ENCODE results near the gene ZBTB11. TPM values are rescaled to one million over a fixed set of nuclear protein-coding genes. Genes with fewer than 3 reads are reported as not detected.
"Not testable (repeated sequence)": the region's sequence is repeated elsewhere in the genome, so short reads cannot be mapped to it uniquely, and the experiment has no call there.

Gene ZBTB11
- total RNA-seq, 3 donors from 2014 or later: 23.4 to 38.2 (median 25.9) TPM

- intact Hi-C loops (cut with DNase I; ENCODE audit: low total_unique reads): no loop called here
- no peak for DNase-seq (ENCODE audit: low spot score in 2 of 2)
- H3K9me3 ChIP-seq: no peaks in the 10 kb centered on the region
- H3K36me3 ChIP-seq: no peaks in the 10 kb centered on the region
- H3K4me3 ChIP-seq: no peak overlapping the region
- H3K4me1 ChIP-seq: no peaks in the 10 kb centered on the region
- no peak overlapping the region for H3K27ac ChIP-seq
- H3K27me3 ChIP-seq: no peaks in the 10 kb centered on the region
- TF ChIP-seq POLR2AphosphoS5 (IDR thresholded peaks at IDR 0.05) (no peak), POLR2A (IDR thresholded peaks at IDR 0.05) (no peak), CTCF (IDR thresholded peaks at IDR 0.05) (no peak)
These were observed 32.2 kb upstream of the ZBTB11 start for GRCh38 chr3:101709126-101709525.

GRCh38 chr3:101704639-101705038 is 27.7 kb upstream of the ZBTB11 start:
- H3K9me3 ChIP-seq; H3K27ac ChIP-seq; H3K36me3 ChIP-seq; H3K27me3 ChIP-seq; intact Hi-C loops (cut with DNase I; ENCODE audit: low total_unique reads); H3K4me3 ChIP-seq; H3K4me1 ChIP-seq; DNase-seq (ENCODE audit: low spot score in 2 of 2): not testable (repeated sequence)

DNA sequence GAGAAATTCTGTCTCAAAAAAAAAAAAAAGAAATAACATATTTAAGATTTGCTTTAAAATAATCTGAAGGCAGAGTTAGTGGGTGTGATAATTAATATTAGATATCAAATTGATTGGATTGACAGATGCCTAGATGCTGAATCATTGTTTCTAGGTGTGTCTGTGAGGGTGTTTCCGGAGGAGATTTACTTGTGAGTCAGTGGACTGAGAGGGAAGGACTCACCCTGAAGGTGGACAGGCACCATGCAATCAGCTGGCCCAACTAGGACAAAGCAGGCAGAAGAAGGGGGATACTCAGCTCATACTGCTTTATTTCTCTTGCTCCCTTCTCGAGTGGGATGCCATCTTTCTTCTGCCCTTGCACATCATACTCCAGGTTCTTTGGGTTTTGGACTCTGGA is 26.2 kb upstream of the ZBTB11 start:
- TF ChIP-seq POLR2A (IDR thresholded peaks at IDR 0.05): no peak
- TF ChIP-seq POLR2AphosphoS5 (IDR thresholded peaks at IDR 0.05): no peak
- no peak for TF ChIP-seq CTCF (IDR thresholded peaks at IDR 0.05)
- H3K27ac ChIP-seq: no peak overlapping the region
- DNase-seq (ENCODE audit: low spot score in 2 of 2): no peak
- no peaks in the 10 kb centered on the region for H3K27me3 ChIP-seq
- H3K4me1 ChIP-seq: no peaks in the 10 kb centered on the region
- no peaks in the 10 kb centered on the region for H3K9me3 ChIP-seq
- intact Hi-C loops (cut with DNase I; ENCODE audit: low total_unique reads): no loop called here
- H3K4me3 ChIP-seq: no peak overlapping the region
- no peaks in the 10 kb centered on the region for H3K36me3 ChIP-seq

- intact Hi-C loops (cut with DNase I; ENCODE audit: low total_unique reads): no loop called here
- Histone ChIP-seq H3K36me3 (no peaks in the 10 kb centered on the region), H3K9me3 (no peaks in the 10 kb centered on the region), H3K27ac (no peak overlapping the region), H3K4me3 (no peak overlapping the region), H3K4me1 (no peaks in the 10 kb centered on the region), H3K27me3 (no peaks in the 10 kb centered on the region)
- DNase-seq (ENCODE audit: low spot score in 2 of 2): no peak
- TF ChIP-seq POLR2AphosphoS5 (IDR thresholded peaks at IDR 0.05) (no peak), CTCF (IDR thresholded peaks at IDR 0.05) (no peak), POLR2A (IDR thresholded peaks at IDR 0.05) (no peak)
These were observed 25.8 kb upstream of the ZBTB11 start for GRCh38 chr3:101702726-101703125.

DNA sequence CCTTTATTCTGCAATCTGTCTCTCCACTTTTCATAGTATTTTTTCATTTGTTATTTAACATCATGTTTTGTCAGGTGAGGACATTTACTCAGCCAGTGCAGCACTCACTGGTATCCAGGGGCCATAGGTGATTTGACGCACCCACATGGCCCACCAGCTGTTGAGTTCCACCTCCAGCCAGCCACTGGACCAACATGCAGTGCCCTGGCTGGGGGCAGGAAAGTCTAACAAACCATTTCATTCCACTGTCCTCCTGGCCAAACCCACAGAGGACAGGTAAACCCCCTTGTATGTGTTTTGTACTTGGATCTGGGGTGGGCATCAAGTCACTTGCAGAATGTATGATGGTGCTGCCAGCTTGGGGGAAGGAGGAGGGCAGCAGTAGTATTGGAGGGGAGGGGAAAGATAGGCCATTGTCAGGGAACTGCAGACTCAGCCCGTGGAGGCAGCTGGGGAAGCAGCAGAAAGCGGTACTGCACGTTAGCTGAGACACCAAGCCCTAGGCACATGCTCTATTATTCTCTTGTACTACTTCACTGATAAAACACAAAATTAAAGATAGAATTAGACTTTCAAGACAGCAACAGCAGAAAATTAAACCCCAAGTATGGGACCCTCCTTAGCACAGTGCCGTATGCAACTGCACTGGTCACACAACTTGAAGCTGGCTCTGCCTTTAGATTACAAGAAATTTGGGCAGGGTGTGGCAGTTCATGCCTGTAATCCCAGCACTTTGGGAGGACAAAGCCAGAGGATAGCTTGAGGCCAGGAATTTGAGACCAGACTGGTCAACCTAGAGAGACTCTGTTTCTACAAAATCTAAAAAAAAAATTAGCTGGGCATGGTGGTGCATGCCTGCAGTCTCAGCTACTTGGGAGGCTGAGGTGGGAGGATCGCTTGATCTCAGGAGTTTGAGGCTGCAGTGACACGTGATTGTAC is 25.0 kb upstream of the ZBTB11 start:
- intact Hi-C loops (cut with DNase I; ENCODE audit: low total_unique reads): loop anchor here (1.0 kb wide), 1 partner anchor 10 kb away; no protein-coding TSS in a partner anchor
- H3K9me3 ChIP-seq: no peaks in the 10 kb centered on the region
- H3K27ac ChIP-seq: no peak overlapping the region
- TF ChIP-seq CTCF (IDR thresholded peaks at IDR 0.05) (no peak), POLR2A (IDR thresholded peaks at IDR 0.05) (no peak)
- H3K36me3 ChIP-seq: no peaks in the 10 kb centered on the region
- no peak overlapping the region for H3K4me3 ChIP-seq
- DNase-seq (ENCODE audit: low spot score in 2 of 2): no peak
- H3K4me1 ChIP-seq: no peaks in the 10 kb centered on the region
- no peaks in the 10 kb centered on the region for H3K27me3 ChIP-seq
